GM12891 (cell line): ENCODE measurements around the gene PRKCA.

Experiments
- DNase-seq: peaks from one replicate; pipeline ENCODE4 v3.0.0; 2011; ENCODE audit warnings: low spot score; ENCODE audit not compliant: insufficient read length
- FAIRE-seq: peaks from 2 replicates; lab custom pipeline; 2011; peaks lifted over from hg19 to GRCh38; lab: Jason Lieb, UNC
- PAX5 ChIP-seq: IDR thresholded peaks from 2 replicates; pipeline ENCODE4 v1.6.1; 2011; ENCODE audit warnings: low read length, moderate library complexity, mild to moderate bottlenecking; ENCODE audit not compliant: insufficient read depth, severe bottlenecking
- POLR2A ChIP-seq: IDR thresholded peaks from 2 replicates; pipeline ENCODE4 v1.6.1; 2011; ENCODE audit warnings: low read depth, low read length, control low read depth
- POLR2AphosphoS5 ChIP-seq: IDR thresholded peaks from 2 replicates; pipeline ENCODE4 v1.6.1; 2011; ENCODE audit warnings: low read depth, low read length, control low read depth
- POU2F2 ChIP-seq: IDR thresholded peaks from 2 replicates; pipeline ENCODE4 v1.6.1; 2011; ENCODE audit warnings: low read depth, mild to moderate bottlenecking, control low read depth, low read length, moderate library complexity
- SPI1 ChIP-seq: IDR thresholded peaks from 2 replicates; pipeline ENCODE4 v1.6.1; 2011; ENCODE audit warnings: low read depth, low read length, control low read depth
- TAF1 ChIP-seq: IDR thresholded peaks from 2 replicates; pipeline ENCODE4 v1.6.1; 2011; ENCODE audit warnings: low read depth, low read length, control low read depth

Gene PRKCA

GRCh38 chr17:66829883-66830282 is 527.5 kb downstream of the PRKCA start:
- TF ChIP-seq POLR2A = no peak
- TF ChIP-seq PAX5 = no peak
- no peak for TF ChIP-seq POLR2AphosphoS5
- no peak for TF ChIP-seq SPI1
- TF ChIP-seq TAF1 = no peak
- TF ChIP-seq POU2F2 = no peak
- DNase-seq (no peak), FAIRE-seq (no peak)

GRCh38 chr17:66830451-66830850 is 528.0 kb downstream of the PRKCA start:
- DNase-seq (no peak), FAIRE-seq (no peak)
- no peak for TF ChIP-seq PAX5

- FAIRE-seq = no peak
- no peak for DNase-seq
- TF ChIP-seq POU2F2 (no peak), POLR2AphosphoS5 (no peak), PAX5 (no peak), SPI1 (no peak), POLR2A (no peak), TAF1 (no peak)
These were observed 529.2 kb downstream of the PRKCA start for GRCh38 chr17:66831383-66832210.

- no peak for FAIRE-seq
- no peak for DNase-seq
- TF ChIP-seq POU2F2 (no peak), POLR2A (no peak), PAX5 (no peak), POLR2AphosphoS5 (no peak), SPI1 (no peak), TAF1 (no peak)
These were observed 530.8 kb downstream of the PRKCA start for GRCh38 chr17:66833201-66833600.

- DNase-seq (no peak), FAIRE-seq (no peak)
- no peak for TF ChIP-seq TAF1
- no peak for TF ChIP-seq POLR2A
- TF ChIP-seq SPI1 = no peak
- no peak for TF ChIP-seq POU2F2
- TF ChIP-seq PAX5 = no peak
- no peak for TF ChIP-seq POLR2AphosphoS5
These were observed 532.1 kb downstream of the PRKCA start for GRCh38 chr17:66834426-66834918.

DNA sequence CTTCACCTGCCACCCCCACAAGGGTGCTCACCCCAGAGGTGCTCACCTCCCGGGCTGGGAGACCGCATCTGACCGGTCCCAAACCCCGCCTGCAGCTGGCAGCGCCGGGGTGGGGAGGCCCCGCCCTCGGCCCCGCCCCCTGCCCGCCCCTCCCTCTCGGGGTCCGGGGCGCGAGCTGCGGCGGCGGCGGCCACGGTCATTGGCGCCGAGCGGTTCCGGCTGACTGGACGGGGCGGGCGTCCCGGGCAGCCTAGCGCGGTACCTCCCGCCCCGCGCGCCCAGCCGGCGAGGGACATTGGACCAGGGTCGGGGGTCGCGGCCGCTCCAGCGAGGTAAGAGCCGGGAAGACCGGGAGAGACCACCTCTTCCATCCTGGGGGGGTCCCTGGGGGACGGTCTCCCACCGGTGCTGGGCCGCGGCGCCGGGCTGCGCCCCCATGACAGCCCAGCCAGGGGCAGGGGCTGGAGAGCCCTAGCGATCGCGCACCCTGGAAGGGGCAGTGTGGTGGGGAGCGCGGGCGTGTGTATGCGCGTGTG is 532.6 kb downstream of the PRKCA start, which contains the start of gene CACNG5:
CACNG5 (plus strand) TSS at position 199 of the 536 bp plus-strand sequence. CDS start 42,216 bp downstream, outside the sequence.
- no peak for DNase-seq
- FAIRE-seq = no peak
- TF ChIP-seq PAX5 (no peak), TAF1 (no peak), POU2F2 (no peak), SPI1 (no peak), POLR2A (no peak), POLR2AphosphoS5 (no peak)

- DNase-seq = no peak
- no peak for TF ChIP-seq PAX5
- TF ChIP-seq POLR2A = no peak
- no peak for TF ChIP-seq TAF1
- no peak for TF ChIP-seq POU2F2
- no peak for TF ChIP-seq SPI1
- TF ChIP-seq POLR2AphosphoS5 = no peak
- no peak for FAIRE-seq
These were observed 533.1 kb downstream of the PRKCA start for GRCh38 chr17:66835476-66835875.

DNA sequence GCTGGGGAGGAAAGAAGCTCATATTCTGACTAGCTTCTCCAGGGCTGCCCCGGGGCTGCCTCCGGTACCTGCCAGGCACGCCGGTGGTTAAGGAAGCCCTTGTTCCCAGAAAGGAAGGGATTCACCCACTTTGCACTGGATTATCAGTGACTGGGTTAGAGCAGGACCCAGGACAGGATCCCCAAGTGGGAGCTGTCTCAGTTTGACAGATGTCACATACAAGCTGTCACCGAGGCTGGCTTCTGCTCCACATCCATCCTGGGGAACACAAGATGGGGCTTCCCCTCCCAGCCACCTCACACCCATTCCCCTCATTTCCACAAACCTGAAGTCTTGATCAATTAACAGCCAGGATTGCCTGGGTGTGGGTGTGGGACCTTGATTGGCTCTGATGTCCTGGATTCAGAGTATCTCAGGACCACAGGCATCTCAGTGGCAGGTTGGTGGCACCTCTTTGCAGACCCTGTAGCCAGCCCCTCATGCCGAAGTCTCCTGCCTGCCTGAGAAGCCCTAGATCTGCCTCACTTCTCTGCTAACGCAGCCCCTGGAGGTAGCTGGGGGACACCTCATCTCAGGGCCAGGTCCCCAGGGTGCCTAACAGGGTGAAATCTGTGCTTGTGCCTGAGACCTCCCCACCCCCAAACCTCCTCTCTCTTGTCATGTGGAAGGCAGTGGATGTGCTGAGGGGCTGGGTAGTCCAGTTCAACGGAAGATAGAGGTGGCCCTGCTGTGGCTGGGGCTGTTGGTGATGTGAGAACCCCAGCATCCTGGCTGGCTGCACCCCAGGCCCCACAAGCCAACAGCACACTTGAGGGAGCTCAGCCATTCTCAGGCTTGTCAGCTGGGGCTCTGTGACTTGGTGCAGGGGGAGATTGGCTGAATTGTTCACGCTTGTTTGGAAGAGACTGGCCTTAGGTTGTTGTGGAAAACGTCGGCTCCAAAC is 533.9 kb downstream of the PRKCA start:
- DNase-seq (no peak), FAIRE-seq (no peak)
- TF ChIP-seq PAX5 (no peak), TAF1 (no peak), POU2F2 (no peak), SPI1 (no peak), POLR2AphosphoS5 (no peak)

DNA sequence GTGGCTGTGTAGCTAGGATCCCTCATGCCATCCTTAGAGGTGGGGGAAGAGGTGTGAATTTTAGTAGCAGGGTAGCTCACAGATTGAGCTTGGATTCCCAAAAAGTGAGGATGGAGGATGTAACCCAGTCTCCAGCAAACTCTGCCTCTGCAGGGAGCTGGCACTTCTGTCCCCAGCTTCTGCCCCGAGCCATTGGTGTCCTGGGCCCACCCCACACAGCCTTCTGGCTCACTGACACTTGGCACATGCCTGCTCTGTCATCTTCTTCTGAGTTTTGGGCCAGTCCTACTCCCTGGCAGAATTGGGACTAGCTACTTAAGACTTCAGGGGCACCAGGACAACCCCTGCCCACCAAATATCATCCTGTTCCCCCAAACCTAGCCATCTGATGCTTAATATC is 534.8 kb downstream of the PRKCA start:
- FAIRE-seq (no peak), DNase-seq (no peak)
- TF ChIP-seq SPI1 = no peak
- TF ChIP-seq PAX5 = no peak
